SK-MEL-5 (cell line): ENCODE measurements around the gene LGMN. TPM values are rescaled to one million over a fixed set of nuclear protein-coding genes. Genes with fewer than 3 reads are reported as not detected.
A peak's percentile ranks its signal among the peaks of the same experiment; 100 is the strongest.
"Not testable (repeated sequence)": the region's sequence is repeated elsewhere in the genome, so short reads cannot be mapped to it uniquely, and the experiment has no call there.

Experiments
- DNase-seq: peaks from one replicate; pipeline ENCODE4 v3.0.0-alpha.2; 2016; ENCODE audit warnings: low read depth, low spot score
- in situ Hi-C: cut with HindIII; loops from 2 replicates; pipeline ENCODE4 v1.10.0; 2016; ENCODE audit warnings: low sequenced_read_pairs, high pct_unique_total_duplicates, low pct_unique_long_range_greater_than_20kb
- total RNA-seq: library from RNA; depleted of rRNA; stranded (reverse); fragments of >200 nt; shearing (Covaris generic); gene quantifications from 2 replicates; pipeline ENCODE4 v1.2.3, GENCODE V29; 2014

The LGMN gene
- total RNA-seq, 1 experiment from 2014 or later: 105 TPM

- in situ Hi-C loops: no loop called here
- no peak for DNase-seq
These were observed 20.4 kb upstream of the LGMN start for GRCh38 chr14:92768795-92769194.

GRCh38 chr14:92768236-92768635 lies 19.8 kb upstream of the LGMN start:
- in situ Hi-C loops, DNase-seq: not testable (repeated sequence)

GRCh38 chr14:92763666-92764631 lies 15.5 kb upstream of the LGMN start:
- DNase-seq, in situ Hi-C loops: not testable (repeated sequence)

GRCh38 chr14:92760524-92760805 lies 12.0 kb upstream of the LGMN start:
- in situ Hi-C loops: no loop called here
- DNase-seq: no peak

GRCh38 chr14:92759679-92760523 lies 11.5 kb upstream of the LGMN start:
- in situ Hi-C loops: no loop called here

DNA sequence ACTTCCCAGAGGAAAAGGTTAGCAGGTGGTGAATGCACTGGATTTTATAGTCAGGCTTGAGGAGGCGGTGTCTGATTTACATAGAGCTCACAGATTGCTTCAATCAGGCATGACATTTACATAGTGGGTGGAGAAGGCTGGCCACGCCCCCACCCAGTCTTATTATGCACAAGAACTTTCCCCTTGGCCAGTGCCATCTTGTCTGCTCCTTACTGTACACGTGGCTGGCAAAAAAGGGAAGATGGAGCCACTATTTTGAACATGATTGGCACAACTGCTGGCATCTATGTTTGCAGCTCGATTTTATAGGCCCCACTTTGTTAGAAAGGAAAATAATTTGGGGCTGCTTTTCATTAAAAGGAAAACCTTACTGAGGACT lies 10.9 kb upstream of the LGMN start:
- in situ Hi-C loops: no loop called here

More at GRCh38 chr14:92759679-92760523, 11.5 kb upstream of the LGMN start:
- no peak for DNase-seq

GRCh38 chr14:92756446-92756845 lies 8.0 kb upstream of the LGMN start:
- DNase-seq: peak; percentile 26
- in situ Hi-C loops: no loop called here

More for the DNA sequence above, 10.9 kb upstream of the LGMN start:
- DNase-seq: peak; percentile 60

- in situ Hi-C loops: no loop called here
- no peak for DNase-seq
These were observed 7.1 kb upstream of the LGMN start for GRCh38 chr14:92755495-92755894.

- peak; percentile 72 for DNase-seq
- in situ Hi-C loops: no loop called here
These were observed 6.5 kb upstream of the LGMN start for GRCh38 chr14:92754966-92755365.

GRCh38 chr14:92753250-92753649 lies 4.8 kb upstream of the LGMN start:
- no peak for DNase-seq
- in situ Hi-C loops: no loop called here

- DNase-seq: no peak
- in situ Hi-C loops: no loop called here
These were observed 3.4 kb upstream of the LGMN start for GRCh38 chr14:92751819-92752218.

DNA sequence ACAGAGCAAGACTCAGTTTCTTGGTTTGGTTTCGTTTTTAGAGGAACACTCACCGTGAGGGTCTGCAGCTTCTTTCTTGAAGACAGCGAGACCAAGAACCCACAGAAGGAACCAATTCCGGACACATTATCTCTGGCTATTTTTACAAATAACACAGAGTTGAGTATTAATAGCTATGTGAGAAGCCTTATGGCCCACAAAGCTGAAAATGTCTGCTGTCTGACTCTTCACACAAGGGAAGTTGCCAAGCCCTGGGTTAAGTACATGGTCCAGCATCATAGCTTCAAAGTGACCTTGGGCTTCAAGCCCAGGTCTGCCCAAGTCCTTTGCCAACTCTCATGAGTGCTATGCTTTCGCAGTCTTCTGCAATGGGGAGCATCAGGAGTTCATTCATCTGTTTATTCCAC lies 2.6 kb upstream of the LGMN start:
- no peak for DNase-seq
- in situ Hi-C loops: no loop called here

GRCh38 chr14:92750222-92750728 lies 1.8 kb upstream of the LGMN start:
- DNase-seq, in situ Hi-C loops: not testable (repeated sequence)

GRCh38 chr14:92747701-92748258 lies 647 bp downstream of the LGMN start:
- in situ Hi-C loops: no loop called here
- DNase-seq: no peak

- in situ Hi-C loops: no loop called here
- DNase-seq: no peak
These were observed 4.2 kb downstream of the LGMN start for GRCh38 chr14:92744198-92744597.

- no peak for DNase-seq
- in situ Hi-C loops: no loop called here
These were observed 8.0 kb downstream of the LGMN start for GRCh38 chr14:92740440-92740839.

- no peak for DNase-seq
- in situ Hi-C loops: no loop called here
These were observed 10.7 kb downstream of the LGMN start for GRCh38 chr14:92737619-92738188.

DNA sequence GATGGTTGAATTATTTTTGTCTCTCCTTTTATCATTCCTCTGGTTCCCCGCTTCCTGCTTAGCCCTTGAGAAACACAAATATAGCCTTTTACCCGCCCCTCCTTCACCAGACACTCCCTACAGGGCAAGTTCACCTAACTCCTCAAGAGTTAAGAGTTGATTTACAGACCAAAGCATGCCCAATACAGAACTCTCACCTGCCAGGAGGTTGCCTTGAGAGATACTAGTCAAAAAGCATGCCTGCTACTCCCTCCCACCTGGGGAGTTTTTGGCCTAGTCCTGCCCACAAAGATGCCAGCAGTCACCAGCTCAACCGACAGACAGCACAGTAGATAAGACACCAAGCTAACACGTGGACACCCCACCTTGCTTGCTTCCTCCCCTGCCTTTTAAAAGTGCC lies 11.2 kb downstream of the LGMN start:
- DNase-seq: no peak
- in situ Hi-C loops: no loop called here
